OCI-LY3 (cell line): Measurements from ENCODE around the gene KRTAP5-9.

Experiments used
- H2AFZ ChIP-seq: fragments of 200-600, 300-600 bp; shearing (Covaris generic); 2 replicates; pipeline ENCODE4 v1.6.0; 2014; ENCODE audit warnings: antibody characterized with exemption, low read depth, low read length
- H3K27ac ChIP-seq: fragments of 200-600, 300-600 bp; sonication (generic); 2 replicates; pipeline ENCODE4 v1.5.1; 2014; ENCODE audit warnings: mild to moderate bottlenecking, low read length, moderate library complexity, mixed read lengths
- H3K27me3 ChIP-seq: fragments of 200-600, 300-600 bp; sonication (generic); 2 replicates; pipeline ENCODE4 v1.6.1; 2014; ENCODE audit warnings: low read depth, low read length, mixed read lengths
- H3K36me3 ChIP-seq: fragments of 200-600, 300-600 bp; sonication (generic); replicated peaks from 2 replicates; pipeline ENCODE3; 2014; ENCODE audit warnings: low read depth, low read length, mixed read lengths
- H3K4me1 ChIP-seq: fragments of 300-600, 200-600 bp; sonication (generic); 2 replicates; pipeline ENCODE4 v1.6.1; 2014; ENCODE audit warnings: low read length, mixed read lengths
- H3K4me2 ChIP-seq: fragments of 200-600, 300-600 bp; sonication (generic); 2 replicates; pipeline ENCODE4 v1.6.1; 2014; ENCODE audit warnings: low read length, mixed read lengths
- H3K4me3 ChIP-seq: fragments of 300-600, 200-600 bp; sonication (generic); 2 replicates; pipeline ENCODE4 v1.5.1; 2014; ENCODE audit warnings: antibody characterized with exemption, mild to moderate bottlenecking, low read length, moderate library complexity
- H3K79me2 ChIP-seq: fragments of 300-600, 200-600 bp; shearing (Covaris generic); 2 replicates; pipeline ENCODE4 v1.6.1; 2014; ENCODE audit warnings: mild to moderate bottlenecking, low read length, mixed read lengths
- H3K9ac ChIP-seq: fragments of 300-600, 200-600 bp; shearing (Covaris generic); 2 replicates; pipeline ENCODE4 v1.6.0; 2014; ENCODE audit warnings: mild to moderate bottlenecking, low read length, moderate library complexity
- H3K9me3 ChIP-seq: fragments of 200-600, 300-600 bp; shearing (Covaris generic); 2 replicates; pipeline ENCODE4 v1.6.1; 2014; ENCODE audit warnings: low read length, mixed read lengths; ENCODE audit not compliant: insufficient read depth
- H4K20me1 ChIP-seq: fragments of 200-600, 300-600 bp; sonication (generic); 2 replicates; pipeline ENCODE4 v1.6.1; 2016; ENCODE audit warnings: low read length, mixed read lengths; ENCODE audit not compliant: insufficient read depth
- CTCF ChIP-seq: fragments of 200-600, 300-600 bp; sonication (generic); IDR thresholded peaks from 2 replicates; pipeline ENCODE4 v1.5.1; 2014; ENCODE audit warnings: antibody characterized with exemption, low read length, low read depth
- EZH2phosphoT487 ChIP-seq: fragments of 200-600 bp; shearing (Covaris generic); IDR thresholded peaks from 2 replicates; pipeline ENCODE4 v1.6.1; 2018; ENCODE audit warnings: antibody characterized with exemption, mixed run types, low read depth

KRTAP5-9 gene

GRCh38 chr11:71548716-71549151, 514 bp downstream of the KRTAP5-9 start:
- TF ChIP-seq EZH2phosphoT487 (no peak), CTCF (no peak)
- H3K4me3 ChIP-seq: no peak overlapping the region
- no peaks in the 10 kb centered on the region for H4K20me1 ChIP-seq
- H2AFZ ChIP-seq: no peak overlapping the region
- H3K4me1 ChIP-seq: peaks cover 37% of the 10 kb centered on the region
- no peak overlapping the region for H3K4me2 ChIP-seq
- H3K27ac ChIP-seq: no peak overlapping the region
- no peaks in the 10 kb centered on the region for H3K36me3 ChIP-seq
- no peak overlapping the region for H3K9ac ChIP-seq
- peaks cover 38% of the 10 kb centered on the region for H3K27me3 ChIP-seq
- no peaks in the 10 kb centered on the region for H3K9me3 ChIP-seq
- H3K79me2 ChIP-seq: no peaks in the 10 kb centered on the region

GRCh38 chr11:71551711-71552110, 3.5 kb downstream of the KRTAP5-9 start:
- H3K4me2 ChIP-seq: peak overlapping the region; percentile 49
- no peak for TF ChIP-seq CTCF
- no peak for TF ChIP-seq EZH2phosphoT487
- peaks cover 38% of the 10 kb centered on the region for H3K27me3 ChIP-seq

GRCh38 chr11:71554996-71555395, 6.8 kb downstream of the KRTAP5-9 start:
- H2AFZ ChIP-seq: no peak overlapping the region
- H3K4me3 ChIP-seq: no peak overlapping the region
- no peaks in the 10 kb centered on the region for H3K79me2 ChIP-seq
- H3K4me2 ChIP-seq: no peak overlapping the region
- no peaks in the 10 kb centered on the region for H4K20me1 ChIP-seq
- H3K4me1 ChIP-seq: peaks cover 25% of the 10 kb centered on the region
- no peak overlapping the region for H3K27ac ChIP-seq
- TF ChIP-seq EZH2phosphoT487 (no peak), CTCF (no peak)
- peaks cover 14% of the 10 kb centered on the region for H3K27me3 ChIP-seq
- H3K9ac ChIP-seq: no peak overlapping the region
- H3K9me3 ChIP-seq: no peaks in the 10 kb centered on the region
- H3K36me3 ChIP-seq: no peaks in the 10 kb centered on the region

More at GRCh38 chr11:71551711-71552110, 3.5 kb downstream of the KRTAP5-9 start:
- no peak overlapping the region for H3K9ac ChIP-seq
- no peaks in the 10 kb centered on the region for H4K20me1 ChIP-seq
- H3K4me3 ChIP-seq: no peak overlapping the region
- H3K36me3 ChIP-seq: no peaks in the 10 kb centered on the region
- no peaks in the 10 kb centered on the region for H3K9me3 ChIP-seq
- no peaks in the 10 kb centered on the region for H3K79me2 ChIP-seq
- no peak overlapping the region for H2AFZ ChIP-seq
- H3K4me1 ChIP-seq: peaks cover 29% of the 10 kb centered on the region
- no peak overlapping the region for H3K27ac ChIP-seq

GRCh38 chr11:71555508-71555907, 7.3 kb downstream of the KRTAP5-9 start:
- Histone ChIP-seq H3K36me3 (no peaks in the 10 kb centered on the region), H3K9ac (no peak overlapping the region), H4K20me1 (no peaks in the 10 kb centered on the region), H3K27me3 (peaks cover 8% of the 10 kb centered on the region; the same call in 1 of the 2 replicates), H3K4me3 (no peak overlapping the region), H3K79me2 (no peaks in the 10 kb centered on the region), H3K27ac (no peak overlapping the region), H2AFZ (no peak overlapping the region), H3K9me3 (no peaks in the 10 kb centered on the region), H3K4me2 (no peak overlapping the region), H3K4me1 (peaks cover 20% of the 10 kb centered on the region)
- TF ChIP-seq EZH2phosphoT487 (no peak), CTCF (no peak)
